HG03139 (cell line): ENCODE results near the gene SLC26A2.

Experiments used
- ATAC-seq: cut with Tn5 transposase; IDR thresholded peaks from one replicate; pipeline ENCODE4 v1.9.1; 2021; ENCODE audit not compliant: unreplicated experiment

Gene SLC26A2

GRCh38 chr5:149961186-149961685, 678 bp downstream of the SLC26A2 start:
- ATAC-seq: no peak

- no peak for ATAC-seq
Measured at GRCh38 chr5:149961957-149962409, 1.4 kb downstream of the SLC26A2 start.

- no peak for ATAC-seq
Measured at GRCh38 chr5:149962601-149963300, 2.2 kb downstream of the SLC26A2 start.

GRCh38 chr5:149963729-149964128, 3.2 kb downstream of the SLC26A2 start:
- no peak for ATAC-seq

GRCh38 chr5:149966946-149967345, 6.4 kb downstream of the SLC26A2 start:
- no peak for ATAC-seq

- no peak for ATAC-seq
Measured at GRCh38 chr5:149969181-149969930, 8.8 kb downstream of the SLC26A2 start.

GRCh38 chr5:149975409-149975808, 14.9 kb downstream of the SLC26A2 start:
- no peak for ATAC-seq

GRCh38 chr5:149979896-149980295, 19.3 kb downstream of the SLC26A2 start:
- no peak for ATAC-seq

GRCh38 chr5:149981206-149981605, 20.6 kb downstream of the SLC26A2 start:
- ATAC-seq: no peak

GRCh38 chr5:149982505-149982904, 21.9 kb downstream of the SLC26A2 start:
- no peak for ATAC-seq

GRCh38 chr5:149988126-149988525, 27.6 kb downstream of the SLC26A2 start:
- no peak for ATAC-seq

- ATAC-seq: peak; percentile 75
Measured at GRCh38 chr5:149990518-149991376, 30.2 kb downstream of the SLC26A2 start.

- no peak for ATAC-seq
Measured at GRCh38 chr5:149993471-149993870, 32.9 kb downstream of the SLC26A2 start.

GRCh38 chr5:149995385-149996204, 35.0 kb downstream of the SLC26A2 start:
- no peak for ATAC-seq

GRCh38 chr5:149996205-149996890, 35.8 kb downstream of the SLC26A2 start:
- no peak for ATAC-seq

- ATAC-seq: no peak
Measured at GRCh38 chr5:149998281-149998680, 37.7 kb downstream of the SLC26A2 start.

GRCh38 chr5:149999359-149999758, 38.8 kb downstream of the SLC26A2 start:
- no peak for ATAC-seq

GRCh38 chr5:149999866-150000255, 39.3 kb downstream of the SLC26A2 start:
- ATAC-seq: no peak

- peak; percentile 90 for ATAC-seq
Measured at GRCh38 chr5:150000256-150000989, 39.9 kb downstream of the SLC26A2 start, which contains the start of the genes HMGXB3 and TIGD6. HMGXB3 (plus strand) TSS chr5:150000739; CDS start chr5:150004853, 4,114 bp downstream. TIGD6 (minus strand) TSS chr5:150000654; CDS start chr5:149996348, 4,306 bp downstream.
